Measurements from ENCODE around the gene HERC5. TPM values are rescaled to one million over a fixed set of nuclear protein-coding genes. Genes with fewer than 3 reads are reported as not detected.

Gene HERC5
- total RNA-seq, 1 donor from 2014 or later = 23.0 TPM

DNA sequence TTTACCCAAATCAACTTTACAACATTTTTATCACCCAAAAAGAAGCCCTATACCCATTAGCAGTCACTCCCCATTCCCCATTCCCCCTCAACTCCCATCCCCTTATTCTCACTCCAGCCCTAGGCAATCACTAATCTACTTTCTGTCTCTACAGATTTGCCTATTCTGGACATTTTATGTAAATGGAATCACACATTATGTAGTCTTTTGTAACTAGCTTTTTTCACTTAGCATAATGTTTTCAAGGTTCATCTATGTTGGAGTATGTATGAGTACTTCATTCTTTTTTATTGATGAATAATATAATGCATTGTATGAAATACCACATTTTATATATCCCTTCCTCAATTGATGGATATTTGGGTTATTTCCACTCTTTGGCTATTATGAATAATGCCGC lies 36.1 kb upstream of the HERC5 start:
- no peaks in the 10 kb centered on the region for H3K4me1 Mint-ChIP-seq (ENCODE audit: low read depth, unreplicated experiment)
- H3K36me3 Mint-ChIP-seq (ENCODE audit: low read depth, unreplicated experiment) = peaks cover 4% of the 10 kb centered on the region
- H2AFZ ChIP-seq (ENCODE audit: low read depth, low read length) = no peak overlapping the region
- TF ChIP-seq, protein P1, sequence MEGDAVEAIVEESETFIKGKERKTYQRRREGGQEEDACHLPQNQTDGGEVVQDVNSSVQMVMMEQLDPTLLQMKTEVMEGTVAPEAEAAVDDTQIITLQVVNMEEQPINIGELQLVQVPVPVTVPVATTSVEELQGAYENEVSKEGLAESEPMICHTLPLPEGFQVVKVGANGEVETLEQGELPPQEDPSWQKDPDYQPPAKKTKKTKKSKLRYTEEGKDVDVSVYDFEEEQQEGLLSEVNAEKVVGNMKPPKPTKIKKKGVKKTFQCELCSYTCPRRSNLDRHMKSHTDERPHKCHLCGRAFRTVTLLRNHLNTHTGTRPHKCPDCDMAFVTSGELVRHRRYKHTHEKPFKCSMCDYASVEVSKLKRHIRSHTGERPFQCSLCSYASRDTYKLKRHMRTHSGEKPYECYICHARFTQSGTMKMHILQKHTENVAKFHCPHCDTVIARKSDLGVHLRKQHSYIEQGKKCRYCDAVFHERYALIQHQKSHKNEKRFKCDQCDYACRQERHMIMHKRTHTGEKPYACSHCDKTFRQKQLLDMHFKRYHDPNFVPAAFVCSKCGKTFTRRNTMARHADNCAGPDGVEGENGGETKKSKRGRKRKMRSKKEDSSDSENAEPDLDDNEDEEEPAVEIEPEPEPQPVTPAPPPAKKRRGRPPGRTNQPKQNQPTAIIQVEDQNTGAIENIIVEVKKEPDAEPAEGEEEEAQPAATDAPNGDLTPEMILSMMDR (IDR thresholded peaks at IDR 0.05; ENCODE audit: insufficient read depth, low read depth, low read length) = no peak
- no peak for TF ChIP-seq EZH2 (IDR thresholded peaks at IDR 0.05; ENCODE audit: insufficient read depth, low read length)
- H3K27ac Mint-ChIP-seq (ENCODE audit: unreplicated experiment) = no peak overlapping the region
- DNase-seq (ENCODE audit: low read depth) (no peak), FAIRE-seq (no peak)
- H3K4me2 ChIP-seq (ENCODE audit: low read length) = no peak overlapping the region
- H3K4me3 Mint-ChIP-seq (ENCODE audit: unreplicated experiment) = no peak overlapping the region
- no peaks in the 10 kb centered on the region for H3K27me3 ChIP-seq (ENCODE audit: insufficient read depth, low read length)
- H3K27ac ChIP-seq (ENCODE audit: low read depth, low read length) = no peak overlapping the region
- no peaks in the 10 kb centered on the region for H3K9me3 Mint-ChIP-seq (ENCODE audit: unreplicated experiment)
- no peaks in the 10 kb centered on the region for H4K20me1 ChIP-seq (ENCODE audit: insufficient read depth, low read length)
- H3K79me2 ChIP-seq (ENCODE audit: insufficient read depth, low read length) = no peaks in the 10 kb centered on the region
- H3K9me3 ChIP-seq (ENCODE audit: insufficient read depth, low read depth, low read length) = no peaks in the 10 kb centered on the region
- H3K27me3 Mint-ChIP-seq (ENCODE audit: low read depth, unreplicated experiment) = no peaks in the 10 kb centered on the region
- no peaks in the 10 kb centered on the region for H3K36me3 ChIP-seq (ENCODE audit: insufficient read depth, low read length)
- H3K9ac ChIP-seq (ENCODE audit: low read length) = no peak overlapping the region
- H3K4me1 ChIP-seq (ENCODE audit: insufficient read depth, low read length) = no peaks in the 10 kb centered on the region
- H3K4me3 ChIP-seq (ENCODE audit: insufficient read depth, low read depth, low read length) = no peak overlapping the region

DNA sequence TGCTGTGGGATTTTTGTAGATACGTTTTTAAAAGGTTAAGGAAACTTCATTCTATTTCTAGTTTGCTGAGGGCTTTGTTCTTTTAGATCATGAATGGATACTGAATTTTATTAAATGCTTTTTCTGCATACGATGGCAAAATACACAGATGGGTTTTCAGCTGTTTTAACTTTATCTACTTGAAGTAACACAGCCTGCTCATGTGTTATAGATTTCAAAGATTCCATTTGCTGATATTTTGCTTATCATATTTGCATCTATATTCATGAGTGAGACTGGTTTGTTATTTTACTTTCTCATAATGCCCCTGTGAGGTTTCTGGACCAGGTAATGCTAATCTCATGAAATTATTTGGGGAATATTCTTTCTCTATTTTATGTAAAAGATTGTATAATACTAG lies 34.5 kb upstream of the HERC5 start:
- TF ChIP-seq, protein P1 (IDR thresholded peaks at IDR 0.05; ENCODE audit: insufficient read depth, low read depth, low read length) = no peak
- no peaks in the 10 kb centered on the region for H3K36me3 ChIP-seq (ENCODE audit: insufficient read depth, low read length)
- no peaks in the 10 kb centered on the region for H3K27me3 Mint-ChIP-seq (ENCODE audit: low read depth, unreplicated experiment)
- no peaks in the 10 kb centered on the region for H3K4me1 Mint-ChIP-seq (ENCODE audit: low read depth, unreplicated experiment)
- H3K27me3 ChIP-seq (ENCODE audit: insufficient read depth, low read length) = no peaks in the 10 kb centered on the region
- H3K27ac Mint-ChIP-seq (ENCODE audit: unreplicated experiment) = no peak overlapping the region
- H3K4me2 ChIP-seq (ENCODE audit: low read length) = no peak overlapping the region
- H3K27ac ChIP-seq (ENCODE audit: low read depth, low read length) = no peak overlapping the region
- no peaks in the 10 kb centered on the region for H3K4me1 ChIP-seq (ENCODE audit: insufficient read depth, low read length)
- no peaks in the 10 kb centered on the region for H4K20me1 ChIP-seq (ENCODE audit: insufficient read depth, low read length)
- no peak for FAIRE-seq
- no peak for DNase-seq (ENCODE audit: low read depth)
- no peaks in the 10 kb centered on the region for H3K9me3 ChIP-seq (ENCODE audit: insufficient read depth, low read depth, low read length)
- H3K36me3 Mint-ChIP-seq (ENCODE audit: low read depth, unreplicated experiment) = peaks cover 5% of the 10 kb centered on the region
- no peak overlapping the region for H3K4me3 Mint-ChIP-seq (ENCODE audit: unreplicated experiment)
- no peaks in the 10 kb centered on the region for H3K9me3 Mint-ChIP-seq (ENCODE audit: unreplicated experiment)
- no peaks in the 10 kb centered on the region for H3K79me2 ChIP-seq (ENCODE audit: insufficient read depth, low read length)
- H2AFZ ChIP-seq (ENCODE audit: low read depth, low read length) = no peak overlapping the region
- H3K9ac ChIP-seq (ENCODE audit: low read length) = no peak overlapping the region
- H3K4me3 ChIP-seq (ENCODE audit: insufficient read depth, low read depth, low read length) = no peak overlapping the region

DNA sequence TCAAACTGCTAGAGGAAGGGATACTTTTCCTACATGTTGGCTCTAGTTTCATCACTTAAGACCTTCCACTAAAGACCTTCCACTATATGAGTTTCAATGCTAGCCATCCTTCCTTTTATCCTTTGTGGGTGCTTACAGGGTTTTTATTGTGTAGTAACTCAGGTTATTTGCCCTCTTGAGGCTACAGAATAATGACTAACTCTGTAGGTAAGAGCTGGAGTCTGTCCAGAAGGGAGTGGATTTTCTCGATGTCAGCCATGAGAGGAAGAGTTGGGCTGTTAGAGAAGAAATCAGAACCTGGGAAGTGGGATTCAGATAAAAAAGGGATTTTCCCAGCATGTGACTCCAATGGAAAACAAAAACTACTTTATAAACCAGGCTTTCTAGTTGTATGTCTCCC lies 27.5 kb upstream of the HERC5 start:
- no peak overlapping the region for H3K4me3 ChIP-seq (ENCODE audit: insufficient read depth, low read depth, low read length)
- peaks cover 26% of the 10 kb centered on the region for H3K36me3 Mint-ChIP-seq (ENCODE audit: low read depth, unreplicated experiment)
- no peaks in the 10 kb centered on the region for H3K4me1 Mint-ChIP-seq (ENCODE audit: low read depth, unreplicated experiment)
- no peak for TF ChIP-seq EZH2 (IDR thresholded peaks at IDR 0.05; ENCODE audit: insufficient read depth, low read length)
- TF ChIP-seq, protein P1 (IDR thresholded peaks at IDR 0.05; ENCODE audit: insufficient read depth, low read depth, low read length) = no peak
- H3K9me3 Mint-ChIP-seq (ENCODE audit: unreplicated experiment) = peaks cover 7% of the 10 kb centered on the region
- no peak overlapping the region for H3K27ac ChIP-seq (ENCODE audit: low read depth, low read length)
- no peak overlapping the region for H2AFZ ChIP-seq (ENCODE audit: low read depth, low read length)
- H3K4me1 ChIP-seq (ENCODE audit: insufficient read depth, low read length) = no peaks in the 10 kb centered on the region
- no peaks in the 10 kb centered on the region for H3K79me2 ChIP-seq (ENCODE audit: insufficient read depth, low read length)
- H3K9me3 ChIP-seq (ENCODE audit: insufficient read depth, low read depth, low read length) = no peaks in the 10 kb centered on the region
- no peaks in the 10 kb centered on the region for H3K27me3 ChIP-seq (ENCODE audit: insufficient read depth, low read length)
- no peak for FAIRE-seq
- H3K27me3 Mint-ChIP-seq (ENCODE audit: low read depth, unreplicated experiment) = no peaks in the 10 kb centered on the region
- DNase-seq (ENCODE audit: low read depth) = no peak
- no peak overlapping the region for H3K4me3 Mint-ChIP-seq (ENCODE audit: unreplicated experiment)
- no peak overlapping the region for H3K4me2 ChIP-seq (ENCODE audit: low read length)
- H3K27ac Mint-ChIP-seq (ENCODE audit: unreplicated experiment) = no peak overlapping the region
- no peaks in the 10 kb centered on the region for H3K36me3 ChIP-seq (ENCODE audit: insufficient read depth, low read length)
- H4K20me1 ChIP-seq (ENCODE audit: insufficient read depth, low read length) = no peaks in the 10 kb centered on the region
- H3K9ac ChIP-seq (ENCODE audit: low read length) = no peak overlapping the region
